WTC11 (cell line): ENCODE measurements around the gene GRAP2. TPM values are rescaled to one million over a fixed set of nuclear protein-coding genes. Genes with fewer than 3 reads are reported as not detected.
A peak's percentile ranks its signal among the peaks of the same experiment; 100 is the strongest.

ENCODE experiments used
- ATAC-seq: fragments of 200-7000 bp; cut with Tn5 transposase; 2 replicates; pipeline ENCODE4 v1.10.0; 2021; ENCODE audit warnings: mild to moderate bottlenecking, moderate library complexity
- CTCF ChIA-PET: fragments of 300-600 bp; sonication (Branson Sonifier 250); formaldehyde crosslinking; loops from one replicate; lab custom pipeline; 2021; ENCODE audit warnings: antibody characterized with exemption; lab: Charles Lee
- POLR2A ChIA-PET: fragments of 350-600 bp; sonication (Branson Sonifier 250); formaldehyde crosslinking; loops from one replicate; lab custom pipeline; 2021; ENCODE audit warnings: antibody characterized with exemption; lab: Charles Lee
- DNase-seq: peaks from one replicate; pipeline ENCODE4 v3.0.0; 2021; ENCODE audit warnings: low spot score
- H3K27ac Mint-ChIP-seq: 2 replicates; pipeline ENCODE4 v1.8.0; 2021; ENCODE audit warnings: mixed read lengths
- H3K27me3 Mint-ChIP-seq: 2 replicates; pipeline ENCODE4 v1.8.0; 2021; ENCODE audit warnings: low read depth, mild to moderate bottlenecking, moderate library complexity, mixed read lengths
- H3K36me3 Mint-ChIP-seq: 2 replicates; pipeline ENCODE4 v1.8.0; 2021; ENCODE audit warnings: mixed read lengths
- H3K4me1 Mint-ChIP-seq: 2 replicates; pipeline ENCODE4 v1.8.0; 2022; ENCODE audit warnings: mixed read lengths
- H3K4me3 Mint-ChIP-seq: 2 replicates; pipeline ENCODE4 v1.8.0; 2021; ENCODE audit warnings: mild to moderate bottlenecking, moderate library complexity, mixed read lengths
- H3K9me3 Mint-ChIP-seq: 2 replicates; pipeline ENCODE4 v1.8.0; 2021; ENCODE audit warnings: mixed read lengths
- ELF4 ChIP-seq: sonication (generic); formaldehyde crosslinking; IDR thresholded peaks from 2 replicates; pipeline ENCODE4 v1.8.1; 2022; ENCODE audit warnings: low read depth, mild to moderate bottlenecking, moderate library complexity, missing genetic modification reagents
- ESRRA ChIP-seq: sonication (generic); formaldehyde crosslinking; IDR thresholded peaks from 2 replicates; pipeline ENCODE4 v1.8.1; 2022; ENCODE audit warnings: mild to moderate bottlenecking, missing genetic modification reagents, borderline replicate concordance
- ETV6 ChIP-seq: sonication (generic); formaldehyde crosslinking; IDR thresholded peaks from 2 replicates; pipeline ENCODE4 v1.8.1; 2022; ENCODE audit warnings: mild to moderate bottlenecking, missing genetic modification reagents
- FOXP1 ChIP-seq: sonication (generic); formaldehyde crosslinking; IDR thresholded peaks from 2 replicates; pipeline ENCODE4 v1.8.0; 2022; ENCODE audit warnings: missing genetic modification reagents, mild to moderate bottlenecking, moderate library complexity, borderline replicate concordance
- GRHL2 ChIP-seq: fragments of 250-450 bp; sonication (Bioruptor Pico); IDR thresholded peaks from 2 replicates; pipeline ENCODE4 v1.8.0; 2022; ENCODE audit warnings: mild to moderate bottlenecking, moderate library complexity; ENCODE audit not compliant: insufficient replicate concordance, severe bottlenecking
- JUN ChIP-seq: sonication (generic); formaldehyde crosslinking; IDR thresholded peaks from 2 replicates; pipeline ENCODE4 v1.8.0; 2023; ENCODE audit warnings: mild to moderate bottlenecking, missing genetic modification reagents
- RELA ChIP-seq: sonication (generic); formaldehyde crosslinking; IDR thresholded peaks from 2 replicates; pipeline ENCODE4 v1.8.1; 2022; ENCODE audit warnings: missing genetic modification reagents, mild to moderate bottlenecking, borderline replicate concordance
- TP53 ChIP-seq: sonication (generic); formaldehyde crosslinking; IDR thresholded peaks from 2 replicates; pipeline ENCODE4 v1.8.1; 2023; ENCODE audit warnings: mild to moderate bottlenecking, missing genetic modification reagents
- ZBTB21 ChIP-seq: sonication (generic); formaldehyde crosslinking; IDR thresholded peaks from 2 replicates; pipeline ENCODE4 v1.8.1; 2023; ENCODE audit warnings: mild to moderate bottlenecking, missing genetic modification reagents, borderline replicate concordance
- ZNF232 ChIP-seq: sonication (generic); formaldehyde crosslinking; IDR thresholded peaks from 2 replicates; pipeline ENCODE4 v1.8.0; 2022; ENCODE audit warnings: mild to moderate bottlenecking, missing genetic modification reagents
- total RNA-seq: library from RNA; stranded (reverse); gene quantifications from 3 replicates; pipeline ENCODE4 v1.2.3, GENCODE V29; 2021
- TF ChIP-seq, protein P1 (sequence below): fragments of 250-450 bp; sonication (Bioruptor Pico); IDR thresholded peaks from 2 replicates; pipeline ENCODE4 v1.9.0; 2021; ENCODE audit warnings: moderate library complexity, mild to moderate bottlenecking, inconsistent platforms, borderline replicate concordance
- TF ChIP-seq, protein P2 (sequence below): sonication (generic); formaldehyde crosslinking; IDR thresholded peaks from 2 replicates; pipeline ENCODE4 v1.8.0; 2022; ENCODE audit warnings: mild to moderate bottlenecking, missing genetic modification reagents
- TF ChIP-seq, protein P3 (sequence below): sonication (generic); formaldehyde crosslinking; IDR thresholded peaks from 2 replicates; pipeline ENCODE4 v1.8.0; 2022; ENCODE audit warnings: mild to moderate bottlenecking, missing genetic modification reagents
- TF ChIP-seq, protein P4 (sequence below): sonication (generic); formaldehyde crosslinking; IDR thresholded peaks from 2 replicates; pipeline ENCODE4 v1.8.1; 2023; ENCODE audit warnings: mild to moderate bottlenecking, missing genetic modification reagents, moderate library complexity
- TF ChIP-seq, protein P5 (sequence below): fragments of 250-450 bp; sonication (Bioruptor Pico); IDR thresholded peaks from 2 replicates; pipeline ENCODE4 v1.9.0; 2021; ENCODE audit warnings: mild to moderate bottlenecking
- TF ChIP-seq, protein P6 (sequence below): sonication (generic); formaldehyde crosslinking; conservative IDR thresholded peaks from 2 replicates; pipeline ENCODE4 v1.8.1; 2023; ENCODE audit warnings: mild to moderate bottlenecking, low read depth, missing genetic modification reagents, moderate library complexity
- TF ChIP-seq, protein P7 (sequence below): fragments of 200-600 bp; IDR thresholded peaks from 2 replicates; pipeline ENCODE4 v1.8.0; 2022; ENCODE audit warnings: antibody characterized with exemption
- TF ChIP-seq, protein P8 (sequence below): sonication (generic); formaldehyde crosslinking; IDR thresholded peaks from 2 replicates; pipeline ENCODE4 v1.8.1; 2022; ENCODE audit warnings: missing genetic modification reagents, borderline replicate concordance
- TF ChIP-seq, protein P9 (sequence below): sonication (generic); formaldehyde crosslinking; IDR thresholded peaks from 2 replicates; pipeline ENCODE4 v1.8.1; 2022; ENCODE audit warnings: low read depth, mild to moderate bottlenecking, moderate library complexity, missing genetic modification reagents, borderline replicate concordance

Gene GRAP2
- total RNA-seq, 1 experiment from 2014 or later: 0.33 TPM

DNA sequence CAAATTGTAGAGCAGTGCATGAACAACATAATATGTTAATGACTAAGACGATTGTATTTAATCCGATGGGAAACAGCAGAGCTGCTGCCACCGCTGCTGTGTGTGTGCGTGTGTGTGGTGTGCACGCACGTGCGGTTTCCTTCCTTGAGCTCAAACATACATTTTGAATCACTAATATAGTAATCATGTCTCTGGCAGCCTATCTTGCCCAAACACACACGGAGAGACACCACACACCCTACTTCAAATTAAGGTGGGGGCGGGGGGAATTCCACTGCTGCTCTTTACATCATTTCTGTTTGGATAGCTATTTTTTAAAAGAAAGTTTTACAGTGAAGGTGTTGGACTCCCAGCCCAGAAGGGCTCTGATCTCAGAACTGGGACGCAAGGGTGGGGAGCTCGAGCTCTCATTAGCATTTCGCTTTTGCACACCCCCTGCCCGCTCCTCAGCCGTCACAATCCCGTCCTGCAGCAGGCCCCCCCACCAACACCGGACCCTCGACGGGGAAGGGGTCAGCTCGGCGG, 93.2 kb downstream of the GRAP2 start:
- Mint-ChIP-seq H3K4me3 (peak overlapping the region; percentile 24), H3K4me1 (peaks cover 49% of the 10 kb centered on the region)

DNA sequence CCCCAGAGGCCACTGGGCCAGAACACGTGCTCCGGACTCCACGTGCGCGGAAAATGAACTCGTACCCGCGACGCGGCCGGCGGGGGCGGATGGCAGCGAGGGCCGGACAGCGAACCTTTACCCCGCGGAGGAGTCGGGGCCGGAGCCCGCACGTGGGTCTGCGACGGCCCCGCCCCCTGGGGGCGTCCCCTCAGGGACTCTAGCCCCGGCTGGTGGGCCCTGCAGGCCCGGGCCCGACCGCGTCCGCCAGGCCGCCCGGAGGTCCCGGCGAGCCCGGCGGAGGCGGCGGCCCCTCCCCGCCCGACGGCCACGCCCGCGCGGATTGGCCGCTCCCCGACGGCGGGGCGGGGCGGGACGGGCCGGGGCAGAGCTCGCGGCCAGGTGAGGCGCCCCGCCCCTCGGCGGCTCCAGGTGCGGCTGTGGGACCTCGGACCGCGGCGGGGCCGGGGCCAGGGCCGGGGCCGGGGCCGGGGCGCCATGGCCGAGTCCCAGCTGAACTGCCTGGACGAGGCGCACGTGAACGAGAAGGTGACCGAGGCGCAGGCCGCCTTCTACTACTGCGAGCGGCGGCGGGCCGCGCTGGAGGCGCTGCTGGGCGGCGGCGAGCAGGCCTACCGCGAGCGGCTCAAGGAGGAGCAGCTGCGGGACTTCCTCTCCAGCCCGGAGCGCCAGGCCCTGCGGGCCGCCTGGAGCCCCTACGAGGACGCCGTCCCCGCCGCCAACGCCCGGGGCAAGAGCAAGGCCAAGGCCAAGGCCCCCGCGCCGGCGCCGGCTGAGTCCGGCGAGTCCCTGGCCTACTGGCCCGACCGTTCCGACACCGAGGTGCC, 93.9 kb downstream of the GRAP2 start, which contains the start of gene FAM83F:
FAM83F (plus strand) TSS at position 389 of the 827 bp plus-strand sequence; CDS start at position 478, 89 bp downstream.
- ATAC-seq (peak; percentile 68), DNase-seq (peak; percentile 68)
- ChIA-PET POLR2A (interaction anchor here (1.0 to 2.2 kb wide), 2 partner anchors 14 to 49 kb away, joined by 3 to 6 read pairs; no protein-coding TSS in a partner anchor), CTCF (interaction anchor here (1.0 to 3.3 kb wide), 8 partner anchors 23 to 62 kb away, joined by 3 to 11 read pairs (median 7); no protein-coding TSS in a partner anchor)
- Mint-ChIP-seq H3K9me3 (no peaks in the 10 kb centered on the region), H3K27ac (no peak within 1 kb of the TSS), H3K4me1 (peaks cover 49% of the 10 kb centered on the region), H3K4me3 (peak within 1 kb of the TSS; percentile 78), H3K27me3 (peaks cover 17% of the 10 kb centered on the region), H3K36me3 (peaks cover 5% of the 10 kb centered on the region; the same call in 1 of the 2 replicates)
- TF ChIP-seq ETV6: peak; percentile 68; the same call in 1 of the 2 replicates
- TF ChIP-seq, protein P1, sequence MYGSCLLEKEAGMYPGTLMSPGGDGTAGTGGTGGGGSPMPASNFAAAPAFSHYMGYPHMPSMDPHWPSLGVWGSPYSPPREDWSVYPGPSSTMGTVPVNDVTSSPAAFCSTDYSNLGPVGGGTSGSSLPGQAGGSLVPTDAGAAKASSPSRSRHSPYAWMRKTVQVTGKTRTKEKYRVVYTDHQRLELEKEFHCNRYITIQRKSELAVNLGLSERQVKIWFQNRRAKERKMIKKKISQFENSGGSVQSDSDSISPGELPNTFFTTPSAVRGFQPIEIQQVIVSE (CRISPR knock-in tag): no peak
- TF ChIP-seq, protein P2, sequence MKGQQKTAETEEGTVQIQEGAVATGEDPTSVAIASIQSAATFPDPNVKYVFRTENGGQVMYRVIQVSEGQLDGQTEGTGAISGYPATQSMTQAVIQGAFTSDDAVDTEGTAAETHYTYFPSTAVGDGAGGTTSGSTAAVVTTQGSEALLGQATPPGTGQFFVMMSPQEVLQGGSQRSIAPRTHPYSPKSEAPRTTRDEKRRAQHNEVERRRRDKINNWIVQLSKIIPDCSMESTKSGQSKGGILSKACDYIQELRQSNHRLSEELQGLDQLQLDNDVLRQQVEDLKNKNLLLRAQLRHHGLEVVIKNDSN (CRISPR knock-in tag): peak; percentile 84
- peak; percentile 85; the same call in 1 of the 2 replicates for TF ChIP-seq ZNF232 (CRISPR knock-in tag)
- TF ChIP-seq, protein P3, sequence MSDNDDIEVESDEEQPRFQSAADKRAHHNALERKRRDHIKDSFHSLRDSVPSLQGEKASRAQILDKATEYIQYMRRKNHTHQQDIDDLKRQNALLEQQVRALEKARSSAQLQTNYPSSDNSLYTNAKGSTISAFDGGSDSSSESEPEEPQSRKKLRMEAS (CRISPR knock-in tag): peak; percentile 98
- TF ChIP-seq, protein P4, sequence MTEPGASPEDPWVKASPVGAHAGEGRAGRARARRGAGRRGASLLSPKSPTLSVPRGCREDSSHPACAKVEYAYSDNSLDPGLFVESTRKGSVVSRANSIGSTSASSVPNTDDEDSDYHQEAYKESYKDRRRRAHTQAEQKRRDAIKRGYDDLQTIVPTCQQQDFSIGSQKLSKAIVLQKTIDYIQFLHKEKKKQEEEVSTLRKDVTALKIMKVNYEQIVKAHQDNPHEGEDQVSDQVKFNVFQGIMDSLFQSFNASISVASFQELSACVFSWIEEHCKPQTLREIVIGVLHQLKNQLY (CRISPR knock-in tag): no peak
- TF ChIP-seq, protein P5, sequence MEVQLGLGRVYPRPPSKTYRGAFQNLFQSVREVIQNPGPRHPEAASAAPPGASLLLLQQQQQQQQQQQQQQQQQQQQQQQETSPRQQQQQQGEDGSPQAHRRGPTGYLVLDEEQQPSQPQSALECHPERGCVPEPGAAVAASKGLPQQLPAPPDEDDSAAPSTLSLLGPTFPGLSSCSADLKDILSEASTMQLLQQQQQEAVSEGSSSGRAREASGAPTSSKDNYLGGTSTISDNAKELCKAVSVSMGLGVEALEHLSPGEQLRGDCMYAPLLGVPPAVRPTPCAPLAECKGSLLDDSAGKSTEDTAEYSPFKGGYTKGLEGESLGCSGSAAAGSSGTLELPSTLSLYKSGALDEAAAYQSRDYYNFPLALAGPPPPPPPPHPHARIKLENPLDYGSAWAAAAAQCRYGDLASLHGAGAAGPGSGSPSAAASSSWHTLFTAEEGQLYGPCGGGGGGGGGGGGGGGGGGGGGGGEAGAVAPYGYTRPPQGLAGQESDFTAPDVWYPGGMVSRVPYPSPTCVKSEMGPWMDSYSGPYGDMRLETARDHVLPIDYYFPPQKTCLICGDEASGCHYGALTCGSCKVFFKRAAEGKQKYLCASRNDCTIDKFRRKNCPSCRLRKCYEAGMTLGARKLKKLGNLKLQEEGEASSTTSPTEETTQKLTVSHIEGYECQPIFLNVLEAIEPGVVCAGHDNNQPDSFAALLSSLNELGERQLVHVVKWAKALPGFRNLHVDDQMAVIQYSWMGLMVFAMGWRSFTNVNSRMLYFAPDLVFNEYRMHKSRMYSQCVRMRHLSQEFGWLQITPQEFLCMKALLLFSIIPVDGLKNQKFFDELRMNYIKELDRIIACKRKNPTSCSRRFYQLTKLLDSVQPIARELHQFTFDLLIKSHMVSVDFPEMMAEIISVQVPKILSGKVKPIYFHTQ (CRISPR knock-in tag): no peak
- peak; percentile 89; the same call in 1 of the 2 replicates for TF ChIP-seq JUN (CRISPR knock-in tag)
- TF ChIP-seq, protein P6, sequence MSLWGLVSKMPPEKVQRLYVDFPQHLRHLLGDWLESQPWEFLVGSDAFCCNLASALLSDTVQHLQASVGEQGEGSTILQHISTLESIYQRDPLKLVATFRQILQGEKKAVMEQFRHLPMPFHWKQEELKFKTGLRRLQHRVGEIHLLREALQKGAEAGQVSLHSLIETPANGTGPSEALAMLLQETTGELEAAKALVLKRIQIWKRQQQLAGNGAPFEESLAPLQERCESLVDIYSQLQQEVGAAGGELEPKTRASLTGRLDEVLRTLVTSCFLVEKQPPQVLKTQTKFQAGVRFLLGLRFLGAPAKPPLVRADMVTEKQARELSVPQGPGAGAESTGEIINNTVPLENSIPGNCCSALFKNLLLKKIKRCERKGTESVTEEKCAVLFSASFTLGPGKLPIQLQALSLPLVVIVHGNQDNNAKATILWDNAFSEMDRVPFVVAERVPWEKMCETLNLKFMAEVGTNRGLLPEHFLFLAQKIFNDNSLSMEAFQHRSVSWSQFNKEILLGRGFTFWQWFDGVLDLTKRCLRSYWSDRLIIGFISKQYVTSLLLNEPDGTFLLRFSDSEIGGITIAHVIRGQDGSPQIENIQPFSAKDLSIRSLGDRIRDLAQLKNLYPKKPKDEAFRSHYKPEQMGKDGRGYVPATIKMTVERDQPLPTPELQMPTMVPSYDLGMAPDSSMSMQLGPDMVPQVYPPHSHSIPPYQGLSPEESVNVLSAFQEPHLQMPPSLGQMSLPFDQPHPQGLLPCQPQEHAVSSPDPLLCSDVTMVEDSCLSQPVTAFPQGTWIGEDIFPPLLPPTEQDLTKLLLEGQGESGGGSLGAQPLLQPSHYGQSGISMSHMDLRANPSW (CRISPR knock-in tag): no peak
- TF ChIP-seq, protein P7, sequence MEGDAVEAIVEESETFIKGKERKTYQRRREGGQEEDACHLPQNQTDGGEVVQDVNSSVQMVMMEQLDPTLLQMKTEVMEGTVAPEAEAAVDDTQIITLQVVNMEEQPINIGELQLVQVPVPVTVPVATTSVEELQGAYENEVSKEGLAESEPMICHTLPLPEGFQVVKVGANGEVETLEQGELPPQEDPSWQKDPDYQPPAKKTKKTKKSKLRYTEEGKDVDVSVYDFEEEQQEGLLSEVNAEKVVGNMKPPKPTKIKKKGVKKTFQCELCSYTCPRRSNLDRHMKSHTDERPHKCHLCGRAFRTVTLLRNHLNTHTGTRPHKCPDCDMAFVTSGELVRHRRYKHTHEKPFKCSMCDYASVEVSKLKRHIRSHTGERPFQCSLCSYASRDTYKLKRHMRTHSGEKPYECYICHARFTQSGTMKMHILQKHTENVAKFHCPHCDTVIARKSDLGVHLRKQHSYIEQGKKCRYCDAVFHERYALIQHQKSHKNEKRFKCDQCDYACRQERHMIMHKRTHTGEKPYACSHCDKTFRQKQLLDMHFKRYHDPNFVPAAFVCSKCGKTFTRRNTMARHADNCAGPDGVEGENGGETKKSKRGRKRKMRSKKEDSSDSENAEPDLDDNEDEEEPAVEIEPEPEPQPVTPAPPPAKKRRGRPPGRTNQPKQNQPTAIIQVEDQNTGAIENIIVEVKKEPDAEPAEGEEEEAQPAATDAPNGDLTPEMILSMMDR: no peak
- peak; percentile 82 for TF ChIP-seq FOXP1
- TF ChIP-seq, protein P8, sequence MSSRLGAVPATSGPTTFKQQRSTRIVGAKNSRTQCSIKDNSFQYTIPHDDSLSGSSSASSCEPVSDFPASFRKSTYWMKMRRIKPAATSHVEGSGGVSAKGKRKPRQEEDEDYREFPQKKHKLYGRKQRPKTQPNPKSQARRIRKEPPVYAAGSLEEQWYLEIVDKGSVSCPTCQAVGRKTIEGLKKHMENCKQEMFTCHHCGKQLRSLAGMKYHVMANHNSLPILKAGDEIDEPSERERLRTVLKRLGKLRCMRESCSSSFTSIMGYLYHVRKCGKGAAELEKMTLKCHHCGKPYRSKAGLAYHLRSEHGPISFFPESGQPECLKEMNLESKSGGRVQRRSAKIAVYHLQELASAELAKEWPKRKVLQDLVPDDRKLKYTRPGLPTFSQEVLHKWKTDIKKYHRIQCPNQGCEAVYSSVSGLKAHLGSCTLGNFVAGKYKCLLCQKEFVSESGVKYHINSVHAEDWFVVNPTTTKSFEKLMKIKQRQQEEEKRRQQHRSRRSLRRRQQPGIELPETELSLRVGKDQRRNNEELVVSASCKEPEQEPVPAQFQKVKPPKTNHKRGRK: no peak
- TF ChIP-seq ESRRA (CRISPR knock-in tag): peak; percentile 81
- peak; percentile 87 for TF ChIP-seq TP53 (CRISPR knock-in tag)
- peak; percentile 83; the same call in 1 of the 2 replicates for TF ChIP-seq RELA (CRISPR knock-in tag)
- TF ChIP-seq, protein P9, sequence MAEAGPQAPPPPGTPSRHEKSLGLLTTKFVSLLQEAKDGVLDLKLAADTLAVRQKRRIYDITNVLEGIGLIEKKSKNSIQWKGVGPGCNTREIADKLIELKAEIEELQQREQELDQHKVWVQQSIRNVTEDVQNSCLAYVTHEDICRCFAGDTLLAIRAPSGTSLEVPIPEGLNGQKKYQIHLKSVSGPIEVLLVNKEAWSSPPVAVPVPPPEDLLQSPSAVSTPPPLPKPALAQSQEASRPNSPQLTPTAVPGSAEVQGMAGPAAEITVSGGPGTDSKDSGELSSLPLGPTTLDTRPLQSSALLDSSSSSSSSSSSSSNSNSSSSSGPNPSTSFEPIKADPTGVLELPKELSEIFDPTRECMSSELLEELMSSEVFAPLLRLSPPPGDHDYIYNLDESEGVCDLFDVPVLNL (CRISPR knock-in tag): no peak
- TF ChIP-seq ELF4: peak; percentile 83; the same call in 1 of the 2 replicates

More for the DNA sequence above, 93.2 kb downstream of the GRAP2 start:
- POLR2A ChIA-PET: interaction anchor here (1.0 to 2.2 kb wide), 3 partner anchors 11 to 50 kb away, joined by 3 to 6 read pairs (median 3); no protein-coding TSS in a partner anchor
- no peak for DNase-seq
- peaks cover 24% of the 10 kb centered on the region for H3K27me3 Mint-ChIP-seq
- CTCF ChIA-PET: interaction anchor here (1.0 to 3.3 kb wide), 8 partner anchors 23 to 61 kb away, joined by 3 to 11 read pairs (median 7); no protein-coding TSS in a partner anchor
- no peak overlapping the region for H3K27ac Mint-ChIP-seq
- TF ChIP-seq GRHL2 (CRISPR knock-in tag) (no peak), ZBTB21 (CRISPR knock-in tag) (0 out of 2 replicates have a peak, but pooled peaks have one; percentile 67)
- TF ChIP-seq, all 79 proteins: peak for 1
- Mint-ChIP-seq H3K36me3 (no peaks in the 10 kb centered on the region), H3K9me3 (no peaks in the 10 kb centered on the region)
- ATAC-seq: no peak
